GM10266 (cell line): ENCODE results near the gene TRIM54.

Source experiments
- DNase-seq: peaks from one replicate; pipeline ENCODE4 v3.0.0; 2012; ENCODE audit errors: extremely low spot score
- CTCF ChIP-seq: IDR thresholded peaks from 2 replicates; pipeline ENCODE4 v1.5.1; 2012; ENCODE audit warnings: mild to moderate bottlenecking, low read depth; ENCODE audit not compliant: control insufficient read depth, insufficient read depth; ENCODE audit errors: missing control alignments

The TRIM54 gene

DNA sequence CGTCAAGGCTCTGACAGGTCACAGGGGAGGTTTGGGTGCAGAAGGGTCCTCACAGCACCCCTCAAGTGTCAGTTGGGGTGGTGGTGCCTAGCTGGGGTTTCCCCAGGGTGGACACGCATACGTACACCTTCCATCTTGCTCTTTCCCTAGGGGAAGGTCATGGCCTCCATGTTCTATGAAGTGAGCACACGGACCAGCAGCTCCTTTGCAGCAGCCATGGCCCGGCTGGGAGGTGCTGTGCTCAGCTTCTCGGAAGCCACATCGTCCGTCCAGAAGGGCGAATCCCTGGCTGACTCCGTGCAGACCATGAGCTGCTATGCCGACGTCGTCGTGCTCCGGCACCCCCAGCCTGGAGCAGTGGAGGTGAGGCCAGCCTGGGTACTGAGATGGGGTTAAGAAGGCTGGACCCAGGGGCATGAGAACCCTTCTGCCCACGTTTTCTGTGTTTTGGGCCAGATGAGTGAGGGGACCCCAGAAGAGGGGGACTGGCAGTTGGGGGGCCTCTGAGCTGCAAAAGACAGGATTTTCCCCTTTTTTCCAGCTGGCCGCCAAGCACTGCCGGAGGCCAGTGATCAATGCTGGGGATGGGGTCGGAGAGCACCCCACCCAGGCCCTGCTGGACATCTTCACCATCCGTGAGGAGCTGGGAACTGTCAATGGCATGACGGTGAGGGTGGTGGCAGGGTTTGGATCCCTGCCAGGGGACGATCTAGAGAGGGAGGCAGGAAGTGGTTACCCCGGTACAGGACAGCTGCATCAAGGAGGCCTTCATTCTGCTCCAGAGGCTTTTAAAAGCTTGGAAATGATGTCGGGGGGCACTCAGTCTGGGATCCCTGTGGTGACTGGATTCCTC lies 40.2 kb upstream of the TRIM54 start:
- DNase-seq, result no peak
- no peak for TF ChIP-seq CTCF

- no peak for DNase-seq
- TF ChIP-seq CTCF, result no peak
Measured at GRCh38 chr2:27242614-27242951, 39.6 kb upstream of the TRIM54 start.

- TF ChIP-seq CTCF, result no peak
- DNase-seq, result no peak
Measured at GRCh38 chr2:27243391-27244130, 38.7 kb upstream of the TRIM54 start.

- no peak for TF ChIP-seq CTCF
- DNase-seq, result no peak
Measured at GRCh38 chr2:27245116-27245515, 37.1 kb upstream of the TRIM54 start.

GRCh38 chr2:27245626-27246025 lies 36.6 kb upstream of the TRIM54 start:
- DNase-seq, result no peak
- no peak for TF ChIP-seq CTCF

GRCh38 chr2:27247893-27248292 lies 34.3 kb upstream of the TRIM54 start:
- DNase-seq, result no peak
- no peak for TF ChIP-seq CTCF
